WTC11 (cell line): ENCODE measurements around the gene E2F4. TPM values are rescaled to one million over a fixed set of nuclear protein-coding genes. Genes with fewer than 3 reads are reported as not detected.
A peak's percentile ranks its signal among the peaks of the same experiment; 100 is the strongest.

Experiments
- ATF1 ChIP-seq: sonication (generic); formaldehyde crosslinking; IDR thresholded peaks from 2 replicates; pipeline ENCODE4 v1.8.1; 2023; ENCODE audit warnings: mild to moderate bottlenecking, moderate library complexity, missing genetic modification reagents
- CBFB ChIP-seq: sonication (generic); formaldehyde crosslinking; IDR thresholded peaks from 2 replicates; pipeline ENCODE4 v1.8.1; 2022; ENCODE audit warnings: mild to moderate bottlenecking, low read depth, missing genetic modification reagents
- ETV6 ChIP-seq: sonication (generic); formaldehyde crosslinking; IDR thresholded peaks from 2 replicates; pipeline ENCODE4 v1.8.1; 2022; ENCODE audit warnings: mild to moderate bottlenecking, missing genetic modification reagents
- FOXK1 ChIP-seq: sonication (generic); formaldehyde crosslinking; IDR thresholded peaks from 2 replicates; pipeline ENCODE4 v1.8.0; 2022; ENCODE audit warnings: mild to moderate bottlenecking, moderate library complexity, missing genetic modification reagents
- GTF2I ChIP-seq: fragments of 250-450 bp; sonication (Bioruptor Pico); conservative IDR thresholded peaks from 2 replicates; pipeline ENCODE4 v1.4.0; 2021; ENCODE audit warnings: mild to moderate bottlenecking
- IRF1 ChIP-seq: sonication (generic); formaldehyde crosslinking; IDR thresholded peaks from 2 replicates; pipeline ENCODE4 v1.8.0; 2023; ENCODE audit warnings: missing genetic modification reagents
- JUN ChIP-seq: sonication (generic); formaldehyde crosslinking; IDR thresholded peaks from 2 replicates; pipeline ENCODE4 v1.8.0; 2023; ENCODE audit warnings: mild to moderate bottlenecking, missing genetic modification reagents
- KAT7 ChIP-seq: sonication (generic); formaldehyde crosslinking; IDR thresholded peaks from 2 replicates; pipeline ENCODE4 v1.8.1; 2023; ENCODE audit warnings: missing genetic modification reagents, mild to moderate bottlenecking, borderline replicate concordance
- NR1H2 ChIP-seq: sonication (generic); formaldehyde crosslinking; IDR thresholded peaks from 2 replicates; pipeline ENCODE4 v1.9.0; 2021; ENCODE audit warnings: mild to moderate bottlenecking, moderate library complexity, missing genetic modification reagents
- PRRX2 ChIP-seq: fragments of 250-450 bp; sonication (Bioruptor Pico); IDR thresholded peaks from 2 replicates; pipeline ENCODE4 v1.8.0; 2021; ENCODE audit warnings: mild to moderate bottlenecking
- RELA ChIP-seq: sonication (generic); formaldehyde crosslinking; IDR thresholded peaks from 2 replicates; pipeline ENCODE4 v1.8.1; 2022; ENCODE audit warnings: missing genetic modification reagents, mild to moderate bottlenecking, borderline replicate concordance
- SMAD3 ChIP-seq: sonication (generic); formaldehyde crosslinking; IDR thresholded peaks from 2 replicates; pipeline ENCODE4 v1.8.0; 2022; ENCODE audit warnings: missing genetic modification reagents, mild to moderate bottlenecking, borderline replicate concordance
- TEAD1 ChIP-seq: sonication (generic); formaldehyde crosslinking; IDR thresholded peaks from 2 replicates; pipeline ENCODE4 v1.8.0; 2022; ENCODE audit warnings: mild to moderate bottlenecking, missing genetic modification reagents
- ZNF219 ChIP-seq: sonication (generic); formaldehyde crosslinking; IDR thresholded peaks from 2 replicates; pipeline ENCODE4 v1.8.0; 2023; ENCODE audit warnings: missing genetic modification reagents, mild to moderate bottlenecking, borderline replicate concordance
- ZNF232 ChIP-seq: sonication (generic); formaldehyde crosslinking; IDR thresholded peaks from 2 replicates; pipeline ENCODE4 v1.8.0; 2022; ENCODE audit warnings: mild to moderate bottlenecking, missing genetic modification reagents
- ZSCAN18 ChIP-seq: fragments of 250-450 bp; sonication (Bioruptor Pico); IDR thresholded peaks from 2 replicates; pipeline ENCODE4 v2.1.2; 2022; ENCODE audit warnings: mild to moderate bottlenecking, moderate library complexity
- total RNA-seq: library from RNA; stranded (reverse); gene quantifications from 3 replicates; pipeline ENCODE4 v1.2.3, GENCODE V29; 2021
- TF ChIP-seq, protein P1 (sequence below): sonication (generic); formaldehyde crosslinking; IDR thresholded peaks from 2 replicates; pipeline ENCODE4 v1.8.0; 2023; ENCODE audit warnings: mild to moderate bottlenecking, missing genetic modification reagents
- TF ChIP-seq, protein P2 (sequence below): sonication (generic); formaldehyde crosslinking; IDR thresholded peaks from 2 replicates; pipeline ENCODE4 v1.8.0; 2022; ENCODE audit warnings: mild to moderate bottlenecking, missing genetic modification reagents
- TF ChIP-seq, protein P3 (sequence below): sonication (generic); formaldehyde crosslinking; IDR thresholded peaks from 2 replicates; pipeline ENCODE4 v1.8.1; 2023; ENCODE audit warnings: mild to moderate bottlenecking, moderate library complexity, missing genetic modification reagents
- TF ChIP-seq, protein P4 (sequence below): sonication (generic); formaldehyde crosslinking; IDR thresholded peaks from 2 replicates; pipeline ENCODE4 v1.8.1; 2023; ENCODE audit warnings: mild to moderate bottlenecking, missing genetic modification reagents, borderline replicate concordance
- TF ChIP-seq, protein P5 (sequence below): sonication (generic); formaldehyde crosslinking; IDR thresholded peaks from 2 replicates; pipeline ENCODE4 v1.8.0; 2022; ENCODE audit warnings: mild to moderate bottlenecking, missing genetic modification reagents
- TF ChIP-seq, protein P6 (sequence below): sonication (generic); formaldehyde crosslinking; IDR thresholded peaks from 2 replicates; pipeline ENCODE4 v1.8.0; 2022; ENCODE audit warnings: mild to moderate bottlenecking, missing genetic modification reagents
- TF ChIP-seq, protein P7 (sequence below): sonication (generic); formaldehyde crosslinking; IDR thresholded peaks from 2 replicates; pipeline ENCODE4 v1.8.1; 2022; ENCODE audit warnings: low read depth, mild to moderate bottlenecking, moderate library complexity, missing genetic modification reagents, borderline replicate concordance

Gene E2F4
- total RNA-seq, 1 experiment from 2014 or later = 85.0 TPM

DNA sequence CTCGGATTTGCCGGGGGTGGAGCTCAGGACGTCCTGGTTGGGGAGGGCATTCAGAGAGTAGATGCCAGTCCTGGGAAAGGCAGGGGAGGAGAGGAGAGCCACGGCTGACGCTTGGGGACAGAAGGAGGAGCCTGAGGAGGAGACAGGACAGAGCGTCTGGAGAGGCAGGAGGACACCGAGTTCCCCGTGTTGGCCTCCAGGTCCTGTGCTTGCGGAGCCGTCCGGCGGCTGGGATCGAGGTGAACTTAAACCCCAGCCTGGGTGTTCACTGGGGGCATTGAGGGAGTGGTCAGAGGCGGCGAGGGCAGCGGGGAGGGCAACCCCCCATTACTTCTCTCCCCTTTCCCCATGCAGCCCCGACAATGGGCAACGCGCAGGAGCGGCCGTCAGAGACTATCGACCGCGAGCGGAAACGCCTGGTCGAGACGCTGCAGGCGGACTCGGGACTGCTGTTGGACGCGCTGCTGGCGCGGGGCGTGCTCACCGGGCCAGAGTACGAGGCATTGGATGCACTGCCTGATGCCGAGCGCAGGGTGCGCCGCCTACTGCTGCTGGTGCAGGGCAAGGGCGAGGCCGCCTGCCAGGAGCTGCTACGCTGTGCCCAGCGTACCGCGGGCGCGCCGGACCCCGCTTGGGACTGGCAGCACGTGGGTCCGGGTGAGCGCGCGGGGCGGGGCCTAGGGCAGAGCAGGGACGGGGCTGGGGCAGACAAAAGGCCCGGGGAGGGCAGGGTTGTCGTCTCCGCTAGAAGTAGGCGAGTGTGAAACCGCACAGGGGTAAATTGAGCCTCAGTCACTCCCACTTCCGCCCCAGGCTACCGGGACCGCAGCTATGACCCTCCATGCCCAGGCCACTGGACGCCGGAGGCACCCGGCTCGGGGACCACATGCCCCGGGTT lies 17.9 kb upstream of the E2F4 start (continued):
- TF ChIP-seq, protein P1, sequence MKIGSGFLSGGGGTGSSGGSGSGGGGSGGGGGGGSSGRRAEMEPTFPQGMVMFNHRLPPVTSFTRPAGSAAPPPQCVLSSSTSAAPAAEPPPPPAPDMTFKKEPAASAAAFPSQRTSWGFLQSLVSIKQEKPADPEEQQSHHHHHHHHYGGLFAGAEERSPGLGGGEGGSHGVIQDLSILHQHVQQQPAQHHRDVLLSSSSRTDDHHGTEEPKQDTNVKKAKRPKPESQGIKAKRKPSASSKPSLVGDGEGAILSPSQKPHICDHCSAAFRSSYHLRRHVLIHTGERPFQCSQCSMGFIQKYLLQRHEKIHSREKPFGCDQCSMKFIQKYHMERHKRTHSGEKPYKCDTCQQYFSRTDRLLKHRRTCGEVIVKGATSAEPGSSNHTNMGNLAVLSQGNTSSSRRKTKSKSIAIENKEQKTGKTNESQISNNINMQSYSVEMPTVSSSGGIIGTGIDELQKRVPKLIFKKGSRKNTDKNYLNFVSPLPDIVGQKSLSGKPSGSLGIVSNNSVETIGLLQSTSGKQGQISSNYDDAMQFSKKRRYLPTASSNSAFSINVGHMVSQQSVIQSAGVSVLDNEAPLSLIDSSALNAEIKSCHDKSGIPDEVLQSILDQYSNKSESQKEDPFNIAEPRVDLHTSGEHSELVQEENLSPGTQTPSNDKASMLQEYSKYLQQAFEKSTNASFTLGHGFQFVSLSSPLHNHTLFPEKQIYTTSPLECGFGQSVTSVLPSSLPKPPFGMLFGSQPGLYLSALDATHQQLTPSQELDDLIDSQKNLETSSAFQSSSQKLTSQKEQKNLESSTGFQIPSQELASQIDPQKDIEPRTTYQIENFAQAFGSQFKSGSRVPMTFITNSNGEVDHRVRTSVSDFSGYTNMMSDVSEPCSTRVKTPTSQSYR (CRISPR knock-in tag) = 0 out of 2 replicates have a peak, but pooled peaks have one; percentile 36
- peak; percentile 73; the same call in 1 of the 2 replicates for TF ChIP-seq ZNF232 (CRISPR knock-in tag)
- TF ChIP-seq RELA (CRISPR knock-in tag) = peak; percentile 90; the same call in 1 of the 2 replicates
- TF ChIP-seq ETV6 = peak; percentile 67
- TF ChIP-seq, protein P2, sequence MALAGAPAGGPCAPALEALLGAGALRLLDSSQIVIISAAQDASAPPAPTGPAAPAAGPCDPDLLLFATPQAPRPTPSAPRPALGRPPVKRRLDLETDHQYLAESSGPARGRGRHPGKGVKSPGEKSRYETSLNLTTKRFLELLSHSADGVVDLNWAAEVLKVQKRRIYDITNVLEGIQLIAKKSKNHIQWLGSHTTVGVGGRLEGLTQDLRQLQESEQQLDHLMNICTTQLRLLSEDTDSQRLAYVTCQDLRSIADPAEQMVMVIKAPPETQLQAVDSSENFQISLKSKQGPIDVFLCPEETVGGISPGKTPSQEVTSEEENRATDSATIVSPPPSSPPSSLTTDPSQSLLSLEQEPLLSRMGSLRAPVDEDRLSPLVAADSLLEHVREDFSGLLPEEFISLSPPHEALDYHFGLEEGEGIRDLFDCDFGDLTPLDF (CRISPR knock-in tag) = no peak
- no peak for TF ChIP-seq TEAD1 (CRISPR knock-in tag)
- no peak for TF ChIP-seq NR1H2
- TF ChIP-seq ZNF219 (CRISPR knock-in tag) = no peak
- TF ChIP-seq JUN (CRISPR knock-in tag) = no peak
- no peak; the same call in 1 of the 2 replicates for TF ChIP-seq CBFB (CRISPR knock-in tag)
- TF ChIP-seq FOXK1 (CRISPR knock-in tag) = 0 out of 2 replicates have a peak, but pooled peaks have one; percentile 28
- no peak for TF ChIP-seq PRRX2 (CRISPR knock-in tag)
- 0 out of 2 replicates have a peak, but pooled peaks have one; percentile 58 for TF ChIP-seq ATF1 (CRISPR knock-in tag)
- TF ChIP-seq, protein P3, sequence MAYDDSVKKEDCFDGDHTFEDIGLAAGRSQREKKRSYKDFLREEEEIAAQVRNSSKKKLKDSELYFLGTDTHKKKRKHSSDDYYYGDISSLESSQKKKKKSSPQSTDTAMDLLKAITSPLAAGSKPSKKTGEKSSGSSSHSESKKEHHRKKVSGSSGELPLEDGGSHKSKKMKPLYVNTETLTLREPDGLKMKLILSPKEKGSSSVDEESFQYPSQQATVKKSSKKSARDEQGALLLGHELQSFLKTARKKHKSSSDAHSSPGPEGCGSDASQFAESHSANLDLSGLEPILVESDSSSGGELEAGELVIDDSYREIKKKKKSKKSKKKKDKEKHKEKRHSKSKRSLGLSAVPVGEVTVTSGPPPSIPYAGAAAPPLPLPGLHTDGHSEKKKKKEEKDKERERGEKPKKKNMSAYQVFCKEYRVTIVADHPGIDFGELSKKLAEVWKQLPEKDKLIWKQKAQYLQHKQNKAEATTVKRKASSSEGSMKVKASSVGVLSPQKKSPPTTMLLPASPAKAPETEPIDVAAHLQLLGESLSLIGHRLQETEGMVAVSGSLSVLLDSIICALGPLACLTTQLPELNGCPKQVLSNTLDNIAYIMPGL (CRISPR knock-in tag) = peak; percentile 86
- TF ChIP-seq GTF2I (CRISPR knock-in tag) = no peak
- TF ChIP-seq, protein P4, sequence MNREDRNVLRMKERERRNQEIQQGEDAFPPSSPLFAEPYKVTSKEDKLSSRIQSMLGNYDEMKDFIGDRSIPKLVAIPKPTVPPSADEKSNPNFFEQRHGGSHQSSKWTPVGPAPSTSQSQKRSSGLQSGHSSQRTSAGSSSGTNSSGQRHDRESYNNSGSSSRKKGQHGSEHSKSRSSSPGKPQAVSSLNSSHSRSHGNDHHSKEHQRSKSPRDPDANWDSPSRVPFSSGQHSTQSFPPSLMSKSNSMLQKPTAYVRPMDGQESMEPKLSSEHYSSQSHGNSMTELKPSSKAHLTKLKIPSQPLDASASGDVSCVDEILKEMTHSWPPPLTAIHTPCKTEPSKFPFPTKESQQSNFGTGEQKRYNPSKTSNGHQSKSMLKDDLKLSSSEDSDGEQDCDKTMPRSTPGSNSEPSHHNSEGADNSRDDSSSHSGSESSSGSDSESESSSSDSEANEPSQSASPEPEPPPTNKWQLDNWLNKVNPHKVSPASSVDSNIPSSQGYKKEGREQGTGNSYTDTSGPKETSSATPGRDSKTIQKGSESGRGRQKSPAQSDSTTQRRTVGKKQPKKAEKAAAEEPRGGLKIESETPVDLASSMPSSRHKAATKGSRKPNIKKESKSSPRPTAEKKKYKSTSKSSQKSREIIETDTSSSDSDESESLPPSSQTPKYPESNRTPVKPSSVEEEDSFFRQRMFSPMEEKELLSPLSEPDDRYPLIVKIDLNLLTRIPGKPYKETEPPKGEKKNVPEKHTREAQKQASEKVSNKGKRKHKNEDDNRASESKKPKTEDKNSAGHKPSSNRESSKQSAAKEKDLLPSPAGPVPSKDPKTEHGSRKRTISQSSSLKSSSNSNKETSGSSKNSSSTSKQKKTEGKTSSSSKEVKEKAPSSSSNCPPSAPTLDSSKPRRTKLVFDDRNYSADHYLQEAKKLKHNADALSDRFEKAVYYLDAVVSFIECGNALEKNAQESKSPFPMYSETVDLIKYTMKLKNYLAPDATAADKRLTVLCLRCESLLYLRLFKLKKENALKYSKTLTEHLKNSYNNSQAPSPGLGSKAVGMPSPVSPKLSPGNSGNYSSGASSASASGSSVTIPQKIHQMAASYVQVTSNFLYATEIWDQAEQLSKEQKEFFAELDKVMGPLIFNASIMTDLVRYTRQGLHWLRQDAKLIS (CRISPR knock-in tag) = no peak
- TF ChIP-seq SMAD3 (CRISPR knock-in tag) = peak; percentile 84; the same call in 1 of the 2 replicates
- TF ChIP-seq, protein P5, sequence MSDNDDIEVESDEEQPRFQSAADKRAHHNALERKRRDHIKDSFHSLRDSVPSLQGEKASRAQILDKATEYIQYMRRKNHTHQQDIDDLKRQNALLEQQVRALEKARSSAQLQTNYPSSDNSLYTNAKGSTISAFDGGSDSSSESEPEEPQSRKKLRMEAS (CRISPR knock-in tag) = peak; percentile 91
- TF ChIP-seq ZSCAN18 = no peak
- TF ChIP-seq IRF1 (CRISPR knock-in tag) = no peak
- TF ChIP-seq, protein P6, sequence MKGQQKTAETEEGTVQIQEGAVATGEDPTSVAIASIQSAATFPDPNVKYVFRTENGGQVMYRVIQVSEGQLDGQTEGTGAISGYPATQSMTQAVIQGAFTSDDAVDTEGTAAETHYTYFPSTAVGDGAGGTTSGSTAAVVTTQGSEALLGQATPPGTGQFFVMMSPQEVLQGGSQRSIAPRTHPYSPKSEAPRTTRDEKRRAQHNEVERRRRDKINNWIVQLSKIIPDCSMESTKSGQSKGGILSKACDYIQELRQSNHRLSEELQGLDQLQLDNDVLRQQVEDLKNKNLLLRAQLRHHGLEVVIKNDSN (CRISPR knock-in tag) = peak; percentile 80
- peak; percentile 69; the same call in 1 of the 2 replicates for TF ChIP-seq KAT7 (CRISPR knock-in tag)
- TF ChIP-seq, protein P7, sequence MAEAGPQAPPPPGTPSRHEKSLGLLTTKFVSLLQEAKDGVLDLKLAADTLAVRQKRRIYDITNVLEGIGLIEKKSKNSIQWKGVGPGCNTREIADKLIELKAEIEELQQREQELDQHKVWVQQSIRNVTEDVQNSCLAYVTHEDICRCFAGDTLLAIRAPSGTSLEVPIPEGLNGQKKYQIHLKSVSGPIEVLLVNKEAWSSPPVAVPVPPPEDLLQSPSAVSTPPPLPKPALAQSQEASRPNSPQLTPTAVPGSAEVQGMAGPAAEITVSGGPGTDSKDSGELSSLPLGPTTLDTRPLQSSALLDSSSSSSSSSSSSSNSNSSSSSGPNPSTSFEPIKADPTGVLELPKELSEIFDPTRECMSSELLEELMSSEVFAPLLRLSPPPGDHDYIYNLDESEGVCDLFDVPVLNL (CRISPR knock-in tag) = no peak
